GM12875 (cell line): ENCODE results near the gene SYNCRIP.
A peak's percentile ranks its signal among the peaks of the same experiment; 100 is the strongest.

ENCODE experiments used
- H3K4me3 ChIP-seq: one replicate; pipeline ENCODE4 v1.5.1; 2011; ENCODE audit warnings: low read depth, low read length, control low read depth
- TF ChIP-seq, protein P1 (sequence below): IDR thresholded peaks from 2 replicates; pipeline ENCODE4 v1.5.1; 2011; ENCODE audit warnings: low read depth, mild to moderate bottlenecking, control low read depth, inconsistent platforms, low read length, moderate library complexity, borderline replicate concordance; ENCODE audit not compliant: insufficient read depth

The SYNCRIP gene

DNA sequence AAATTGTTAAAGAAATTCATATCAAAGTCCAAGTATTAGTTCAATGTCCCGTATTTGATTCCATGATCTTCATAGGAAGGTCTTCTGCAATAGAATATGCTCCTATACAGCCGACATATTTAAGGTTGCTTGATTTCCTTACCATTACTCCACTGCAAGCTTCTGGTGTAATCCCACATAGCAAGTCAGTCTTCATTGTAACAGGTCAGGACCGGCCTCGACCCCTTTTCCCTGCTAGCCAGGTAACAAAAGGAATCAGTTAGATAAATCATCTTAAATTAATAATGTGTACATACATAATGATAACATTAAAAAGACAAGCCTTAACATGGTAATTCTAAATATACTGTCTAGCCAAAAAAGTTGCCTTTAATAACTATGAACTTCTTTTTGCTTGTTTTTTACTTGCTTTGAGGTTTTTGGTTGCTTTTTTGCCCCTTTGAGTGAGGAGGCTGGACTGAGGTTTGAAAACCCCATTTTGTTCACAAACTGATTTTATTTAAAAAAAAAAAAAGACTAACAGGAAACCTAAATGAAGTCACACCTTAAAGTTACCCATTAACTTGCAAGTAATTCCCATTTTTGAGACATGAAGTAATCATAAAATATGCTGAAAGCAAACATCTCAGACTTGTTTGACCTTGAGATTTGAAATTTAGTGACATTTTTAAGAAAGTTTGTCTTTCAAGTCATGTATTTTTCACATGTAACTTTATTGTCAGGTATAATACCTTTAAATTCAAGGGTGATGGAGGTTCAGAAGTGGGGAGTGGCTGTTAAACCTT is 29.8 kb downstream of the SYNCRIP start:
- H3K4me3 ChIP-seq = no peak overlapping the region
- TF ChIP-seq, protein P1, sequence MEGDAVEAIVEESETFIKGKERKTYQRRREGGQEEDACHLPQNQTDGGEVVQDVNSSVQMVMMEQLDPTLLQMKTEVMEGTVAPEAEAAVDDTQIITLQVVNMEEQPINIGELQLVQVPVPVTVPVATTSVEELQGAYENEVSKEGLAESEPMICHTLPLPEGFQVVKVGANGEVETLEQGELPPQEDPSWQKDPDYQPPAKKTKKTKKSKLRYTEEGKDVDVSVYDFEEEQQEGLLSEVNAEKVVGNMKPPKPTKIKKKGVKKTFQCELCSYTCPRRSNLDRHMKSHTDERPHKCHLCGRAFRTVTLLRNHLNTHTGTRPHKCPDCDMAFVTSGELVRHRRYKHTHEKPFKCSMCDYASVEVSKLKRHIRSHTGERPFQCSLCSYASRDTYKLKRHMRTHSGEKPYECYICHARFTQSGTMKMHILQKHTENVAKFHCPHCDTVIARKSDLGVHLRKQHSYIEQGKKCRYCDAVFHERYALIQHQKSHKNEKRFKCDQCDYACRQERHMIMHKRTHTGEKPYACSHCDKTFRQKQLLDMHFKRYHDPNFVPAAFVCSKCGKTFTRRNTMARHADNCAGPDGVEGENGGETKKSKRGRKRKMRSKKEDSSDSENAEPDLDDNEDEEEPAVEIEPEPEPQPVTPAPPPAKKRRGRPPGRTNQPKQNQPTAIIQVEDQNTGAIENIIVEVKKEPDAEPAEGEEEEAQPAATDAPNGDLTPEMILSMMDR = no peak

DNA sequence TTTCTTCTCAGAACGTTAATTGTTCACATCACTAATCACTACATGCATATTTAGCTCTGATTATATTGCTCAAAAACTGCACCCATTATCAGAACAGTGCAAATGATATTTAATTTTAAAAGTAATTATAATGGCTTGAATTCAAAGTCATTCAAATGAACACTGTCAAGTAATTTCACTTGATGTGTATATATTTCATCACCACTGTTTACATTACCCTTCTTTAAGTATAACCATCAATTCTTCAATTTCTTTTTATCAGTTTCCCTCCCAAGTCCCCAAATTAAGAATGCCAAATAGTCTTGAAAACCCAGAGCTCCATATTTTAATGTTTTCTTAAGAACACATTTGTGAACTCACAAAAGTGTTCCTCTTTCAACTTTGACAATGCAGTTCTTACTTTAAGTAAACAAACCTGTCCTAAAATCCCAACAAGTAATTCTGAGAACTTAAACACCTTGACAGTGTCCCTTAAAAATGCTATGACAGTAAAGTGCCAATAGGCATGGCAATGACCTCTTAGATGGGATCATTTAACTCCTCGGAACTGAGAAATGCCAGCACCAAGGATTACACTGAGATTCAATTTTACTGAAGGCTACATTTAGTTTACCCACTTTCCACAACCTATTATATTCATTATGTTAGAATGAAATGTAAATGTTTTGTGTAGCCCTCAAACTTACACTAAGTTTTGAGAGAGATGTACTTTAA is 32.3 kb downstream of the SYNCRIP start:
- TF ChIP-seq, protein P1 = no peak
- no peak overlapping the region for H3K4me3 ChIP-seq

DNA sequence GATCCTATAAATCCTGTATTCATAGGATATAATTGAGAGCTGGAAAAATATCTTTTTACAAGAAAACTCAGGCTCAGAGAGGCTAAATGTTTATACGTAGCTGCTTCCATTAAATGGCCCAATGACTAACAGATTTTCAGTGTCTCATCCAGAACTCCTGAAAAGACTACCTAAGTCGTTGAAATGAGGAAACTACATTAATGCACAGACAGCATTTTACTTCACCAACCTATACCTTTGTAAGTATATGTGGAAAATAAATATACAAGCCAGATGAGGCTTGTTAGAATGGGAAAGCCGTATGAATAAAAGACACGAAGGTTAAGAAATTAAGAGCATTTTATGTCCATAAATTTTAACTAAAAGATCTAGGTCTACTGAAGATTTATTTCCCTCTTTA is 40.6 kb downstream of the SYNCRIP start:
- H3K4me3 ChIP-seq = no peak overlapping the region
- TF ChIP-seq, protein P1 = no peak

DNA sequence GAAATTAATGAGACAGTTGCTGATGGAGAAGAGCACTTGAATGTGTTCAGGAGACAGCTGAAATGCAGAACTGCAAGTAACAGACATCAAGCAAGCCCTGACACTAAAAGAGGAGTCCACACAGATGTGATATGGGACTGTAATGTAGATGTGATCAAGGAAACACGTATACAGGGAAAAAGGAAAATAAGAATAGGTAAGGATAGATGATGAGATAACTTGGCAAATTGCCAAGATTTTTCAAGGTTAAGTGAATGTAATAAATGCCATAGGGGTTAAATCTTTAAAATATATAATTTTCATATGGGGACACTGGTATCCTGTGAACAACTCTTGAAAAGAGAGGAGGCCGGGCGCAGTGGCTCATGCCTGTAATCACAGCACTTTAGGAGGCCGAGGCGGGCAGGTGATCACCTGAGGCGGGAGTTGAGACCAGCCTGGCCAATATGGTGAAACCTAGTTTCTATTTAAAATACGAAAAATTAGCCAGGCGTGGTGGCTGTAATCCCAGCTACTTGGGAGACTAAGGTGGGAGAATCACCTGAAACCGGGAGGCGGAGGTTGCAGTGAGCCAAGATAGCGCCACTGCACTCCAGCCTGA is 41.9 kb downstream of the SYNCRIP start:
- TF ChIP-seq, protein P1 = no peak
- no peak overlapping the region for H3K4me3 ChIP-seq

DNA sequence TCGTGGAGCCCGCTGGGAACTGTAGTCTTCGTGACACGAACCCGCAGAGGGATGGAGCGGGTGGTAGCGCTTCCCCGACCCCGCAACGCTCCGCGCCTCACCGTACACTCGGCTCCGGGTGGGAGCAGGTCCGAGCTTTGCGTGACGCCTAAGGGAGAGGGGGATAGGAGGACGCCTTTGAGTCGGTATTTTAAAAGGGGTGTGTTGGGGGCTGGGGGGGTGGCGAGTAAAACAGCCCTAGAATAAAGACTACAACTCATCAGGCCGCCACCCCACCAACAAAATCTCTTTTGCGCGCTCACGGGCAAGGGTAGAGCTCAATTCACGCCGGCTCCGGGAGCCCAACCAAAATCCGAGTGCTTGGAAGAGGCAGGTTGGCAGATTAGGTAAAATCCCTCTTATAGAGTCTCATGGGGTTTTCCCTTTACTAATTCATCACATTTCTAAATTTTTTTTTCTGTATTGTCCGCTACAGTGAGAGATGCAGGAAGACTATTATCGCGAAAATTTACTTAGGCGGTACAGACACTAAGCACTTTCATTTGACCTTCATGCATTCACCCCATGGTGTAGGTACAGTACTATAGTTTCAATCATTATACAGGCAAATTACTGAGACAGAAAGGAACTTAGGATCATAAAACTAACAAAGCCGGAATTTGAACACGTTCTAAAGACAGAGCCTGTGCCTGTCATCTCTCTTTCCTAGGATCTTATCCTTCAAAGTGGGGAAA is 48.3 kb downstream of the SYNCRIP start:
- TF ChIP-seq, protein P1 = no peak
- H3K4me3 ChIP-seq = peak overlapping the region; percentile 88

DNA sequence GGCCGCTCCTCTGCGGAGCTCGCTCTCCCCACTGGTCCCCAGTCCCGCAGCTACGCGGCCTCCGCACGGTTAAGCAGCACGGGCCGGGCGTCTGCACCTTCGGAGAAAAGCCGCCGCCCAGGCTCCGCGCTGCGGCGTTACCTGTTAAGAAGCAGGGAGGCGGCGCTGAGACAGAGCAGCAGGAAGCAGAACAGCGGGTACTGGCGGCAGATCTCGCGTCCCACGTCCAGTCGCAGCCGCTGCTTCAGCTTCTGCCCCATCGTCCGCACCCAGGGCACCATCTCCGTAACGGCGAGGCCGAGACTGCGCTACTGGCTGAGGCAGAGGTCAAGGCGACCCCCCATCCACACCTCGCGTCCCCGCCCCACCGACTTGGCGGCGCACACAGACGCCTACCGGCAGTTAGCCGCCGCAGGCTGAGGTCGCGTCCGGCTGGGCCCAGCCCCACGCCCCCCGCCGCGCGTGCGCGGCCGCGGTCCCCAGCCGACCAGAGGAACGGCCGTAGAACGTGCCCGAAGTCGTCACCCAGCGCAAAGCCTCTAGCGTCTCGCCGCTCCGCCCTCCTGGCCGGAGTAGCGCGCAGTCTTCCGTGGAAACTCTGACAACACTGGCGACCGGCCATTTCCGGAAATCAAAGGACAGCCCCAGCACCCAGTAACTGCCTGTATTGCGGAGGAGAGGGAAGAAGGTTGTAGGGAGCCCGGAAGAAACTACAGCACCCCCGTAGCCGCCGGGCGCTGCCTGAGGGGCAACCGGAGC is 49.1 kb downstream of the SYNCRIP start, which contains the start of gene SNX14:
TSS of gene SNX14 (minus strand) at position 421 of the 759 bp plus-strand sequence. CDS start at position 281, 140 bp downstream.
- peak within 1 kb of the TSS; percentile 88 for H3K4me3 ChIP-seq
- TF ChIP-seq, protein P1 = 0 out of 2 replicates have a peak, but pooled peaks have one; percentile 3
